Mucosa of rectum (tissue), 2 donors: ENCODE measurements around the gene TWNK.

ENCODE experiments used
- H3K27ac ChIP-seq, 2 donors: one replicate each; pipeline ENCODE4 v1.7.0; 2013; ENCODE audit warnings: inconsistent platforms in 2 of 2, low read depth in 2 of 2, low read length in 2 of 2
- H3K27me3 ChIP-seq, 2 donors: one replicate each; pipeline ENCODE4 v1.7.0; 2013; ENCODE audit warnings: low read length in 2 of 2; ENCODE audit not compliant: control insufficient read depth in 2 of 2, insufficient read depth in 2 of 2
- H3K36me3 ChIP-seq, 2 donors: one replicate each; pipeline ENCODE4 v1.7.0; 2013; ENCODE audit warnings: low read length in 2 of 2; ENCODE audit not compliant: control insufficient read depth in 2 of 2, insufficient read depth in 2 of 2
- H3K4me1 ChIP-seq, 2 donors: one replicate each; pipeline ENCODE4 v1.7.0; 2013; ENCODE audit warnings: low read length in 2 of 2, mild to moderate bottlenecking in 1 of 2; ENCODE audit not compliant: control insufficient read depth in 2 of 2, insufficient read depth in 2 of 2
- H3K4me3 ChIP-seq, 2 donors: one replicate each; pipeline ENCODE4 v1.7.0; 2013; ENCODE audit warnings: low read length in 2 of 2
- H3K9ac ChIP-seq, 2 donors: one replicate each; pipeline ENCODE4 v1.7.0; 2013; ENCODE audit warnings: low read length in 2 of 2, low read depth in 1 of 2, mild to moderate bottlenecking in 1 of 2
- H3K9me3 ChIP-seq, 2 donors: one replicate each; pipeline ENCODE4 v1.7.0; 2013; ENCODE audit warnings: low read length in 2 of 2; ENCODE audit not compliant: control insufficient read depth in 2 of 2
- donor health status: healthy.
- donor health status: Normal muscosa, but diverticular disease.

TWNK gene

GRCh38 chr10:101001659-101002035 is 14.3 kb downstream of the TWNK start:
- H3K9ac ChIP-seq = peak overlapping the region; percentile 61 to 77
- peaks cover 16 to 30% of the 10 kb centered on the region in 2 donors for H3K36me3 ChIP-seq
- H3K9me3 ChIP-seq = no peaks in the 10 kb centered on the region
- H3K27me3 ChIP-seq = no peaks in the 10 kb centered on the region
- peaks cover 22 to 36% of the 10 kb centered on the region in 2 donors for H3K4me1 ChIP-seq
- no peak overlapping the region for H3K4me3 ChIP-seq
- peak overlapping the region; percentile 87 to 89 for H3K27ac ChIP-seq

- Histone ChIP-seq H3K9ac (no peak overlapping the region), H3K4me1 (peaks cover 20 to 34% of the 10 kb centered on the region in 2 donors)
Measured at GRCh38 chr10:101002456-101002855, 15.1 kb downstream of the TWNK start.

GRCh38 chr10:101003639-101004206 is 16.4 kb downstream of the TWNK start:
- no peaks in the 10 kb centered on the region for H3K9me3 ChIP-seq
- no peaks in the 10 kb centered on the region for H3K27me3 ChIP-seq
- no peak overlapping the region for H3K4me3 ChIP-seq
- no peak overlapping the region for H3K27ac ChIP-seq
- H3K9ac ChIP-seq = no peak overlapping the region
- H3K4me1 ChIP-seq = peaks cover 13 to 29% of the 10 kb centered on the region in 2 donors
- peaks cover 16 to 31% of the 10 kb centered on the region in 2 donors for H3K36me3 ChIP-seq

More at GRCh38 chr10:101002456-101002855, 15.1 kb downstream of the TWNK start:
- Histone ChIP-seq H3K9me3 (no peaks in the 10 kb centered on the region), H3K27ac (no peak overlapping the region), H3K4me3 (no peak overlapping the region), H3K27me3 (no peaks in the 10 kb centered on the region), H3K36me3 (peaks cover 16 to 31% of the 10 kb centered on the region in 2 donors)

- no peak overlapping the region for H3K4me3 ChIP-seq
- H3K27me3 ChIP-seq = no peaks in the 10 kb centered on the region
- no peak overlapping the region for H3K9ac ChIP-seq
- H3K9me3 ChIP-seq = no peaks in the 10 kb centered on the region
- no peak overlapping the region for H3K27ac ChIP-seq
- H3K36me3 ChIP-seq = peaks cover 16 to 31% of the 10 kb centered on the region in 2 donors
- H3K4me1 ChIP-seq = peaks cover 10 to 22% of the 10 kb centered on the region in 2 donors
Measured at GRCh38 chr10:101005361-101005760, 18.0 kb downstream of the TWNK start.

- H3K4me3 ChIP-seq = no peak overlapping the region
- no peaks in the 10 kb centered on the region for H3K27me3 ChIP-seq
- H3K36me3 ChIP-seq = peaks cover 16 to 31% of the 10 kb centered on the region in 2 donors
- peaks cover 7 to 17% of the 10 kb centered on the region in 2 donors for H3K4me1 ChIP-seq
- H3K9ac ChIP-seq = no peak overlapping the region
- H3K27ac ChIP-seq = no peak overlapping the region
- no peaks in the 10 kb centered on the region for H3K9me3 ChIP-seq
Measured at GRCh38 chr10:101005869-101006567, 18.7 kb downstream of the TWNK start.

- Histone ChIP-seq H3K4me1 (peaks cover under 1 to 11% of the 10 kb centered on the region in 2 donors), H3K4me3 (no peak overlapping the region), H3K36me3 (peaks cover 16 to 31% of the 10 kb centered on the region in 2 donors), H3K27me3 (no peaks in the 10 kb centered on the region), H3K9me3 (no peaks in the 10 kb centered on the region), H3K9ac (no peak overlapping the region), H3K27ac (peak overlapping the region in 1 of 2 donors; percentile 1)
Measured at GRCh38 chr10:101006593-101007098, 19.3 kb downstream of the TWNK start.

GRCh38 chr10:101007099-101007711 is 19.9 kb downstream of the TWNK start:
- Histone ChIP-seq H3K27me3 (no peaks in the 10 kb centered on the region), H3K9ac (no peak overlapping the region), H3K36me3 (peaks cover 16 to 31% of the 10 kb centered on the region in 2 donors), H3K27ac (peak overlapping the region; percentile 1 to 32), H3K4me1 (peaks cover 0 to 6% of the 10 kb centered on the region in 2 donors), H3K9me3 (no peaks in the 10 kb centered on the region), H3K4me3 (no peak overlapping the region)

GRCh38 chr10:101007915-101008822 is 20.8 kb downstream of the TWNK start:
- H3K4me1 ChIP-seq = peaks cover 3 to 4% of the 10 kb centered on the region in 2 donors

GRCh38 chr10:101008823-101009423 is 21.6 kb downstream of the TWNK start:
- Histone ChIP-seq H3K9me3 (no peaks in the 10 kb centered on the region), H3K9ac (no peak overlapping the region), H3K4me1 (peaks cover 4% of the 10 kb centered on the region in 2 donors), H3K27me3 (no peaks in the 10 kb centered on the region), H3K4me3 (no peak overlapping the region), H3K27ac (no peak overlapping the region), H3K36me3 (peaks cover 8 to 20% of the 10 kb centered on the region in 2 donors)

More at GRCh38 chr10:101007915-101008822, 20.8 kb downstream of the TWNK start:
- no peak overlapping the region for H3K9ac ChIP-seq
- peak overlapping the region in 1 of 2 donors; percentile 17 for H3K27ac ChIP-seq
- no peak overlapping the region for H3K4me3 ChIP-seq
- no peaks in the 10 kb centered on the region for H3K9me3 ChIP-seq
- peaks cover 12 to 25% of the 10 kb centered on the region in 2 donors for H3K36me3 ChIP-seq
- H3K27me3 ChIP-seq = no peaks in the 10 kb centered on the region
